ENCODE data around the gene C1orf105.

GRCh38 chr1:172405912-172406311 is 14.6 kb upstream of the C1orf105 start:
- TF ChIP-seq CTCF (IDR thresholded peaks at IDR 0.05): no peak
- TF ChIP-seq EP300 (IDR thresholded peaks at IDR 0.05): no peak
- no peak for TF ChIP-seq POLR2A (IDR thresholded peaks at IDR 0.05)
